Liver (tissue), 9 donors: ENCODE measurements around the gene DPP6. TPM values are rescaled to one million over a fixed set of nuclear protein-coding genes. Genes with fewer than 3 reads are reported as not detected.

ENCODE experiments used
- DNase-seq: peaks from one replicate; pipeline ENCODE4 v3.0.0-alpha.2; 2017; ENCODE audit warnings: low spot score
- H3K27ac ChIP-seq, 2 donors: one replicate each; pipeline ENCODE4 v1.7.0; 2013; ENCODE audit warnings: inconsistent platforms in 2 of 2, low read length in 2 of 2, control low read depth in 1 of 2, low read depth in 1 of 2, mild to moderate bottlenecking in 1 of 2
- H3K27me3 ChIP-seq, 4 donors: one replicate each; pipeline versions ENCODE4 v1.6.1 to v1.7.0; 2013; ENCODE audit warnings: low read length in 3 of 4, inconsistent platforms in 1 of 4, mild to moderate bottlenecking in 1 of 4, moderate library complexity in 1 of 4; ENCODE audit not compliant: control insufficient read depth in 4 of 4, insufficient read depth in 4 of 4
- H3K36me3 ChIP-seq, 4 donors: one replicate each; pipeline versions ENCODE4 v1.6.1 to v1.7.0; 2013; ENCODE audit warnings: low read length in 3 of 4, mild to moderate bottlenecking in 3 of 4, low read depth in 1 of 4, moderate library complexity in 1 of 4; ENCODE audit not compliant: control insufficient read depth in 4 of 4, insufficient read depth in 3 of 4
- H3K4me1 ChIP-seq, 4 donors: one replicate each; pipeline versions ENCODE4 v1.6.1 to v1.7.0; 2013; ENCODE audit warnings: low read length in 3 of 4, mild to moderate bottlenecking in 3 of 4, moderate library complexity in 1 of 4; ENCODE audit not compliant: control insufficient read depth in 4 of 4, insufficient read depth in 4 of 4
- H3K4me3 ChIP-seq, 3 donors: one replicate each; pipeline versions ENCODE4 v1.6.1 to v1.7.0; 2013; ENCODE audit warnings: low read length in 3 of 3, control low read depth in 1 of 3, low read depth in 1 of 3, mild to moderate bottlenecking in 1 of 3
- H3K9ac ChIP-seq, 2 donors: one replicate each; pipeline ENCODE4 v1.7.0; 2013; ENCODE audit warnings: low read length in 2 of 2, mild to moderate bottlenecking in 2 of 2, moderate library complexity in 2 of 2, control low read depth in 1 of 2, low read depth in 1 of 2
- H3K9me3 ChIP-seq, 4 donors: one replicate each; pipeline versions ENCODE4 v1.6.1 to v1.7.0; 2013; ENCODE audit warnings: low read length in 3 of 4; ENCODE audit not compliant: control insufficient read depth in 4 of 4
- EGR1 ChIP-seq, 2 donors: IDR thresholded peaks; 2 replicates each; pipeline ENCODE4 v1.6.1; 2016 to 2018; ENCODE audit warnings: antibody characterized with exemption in 2 of 2, low read depth in 2 of 2
- FOXA1 ChIP-seq: IDR thresholded peaks from 2 replicates; pipeline ENCODE4 v1.6.1; 2016; ENCODE audit warnings: antibody characterized with exemption
- FOXA2 ChIP-seq: IDR thresholded peaks from 2 replicates; pipeline ENCODE4 v1.6.1; 2016; ENCODE audit warnings: antibody characterized with exemption
- GABPA ChIP-seq, 2 donors: IDR thresholded peaks in 1 of 2; conservative IDR thresholded peaks in 1 of 2; 2 replicates each; pipeline ENCODE4 v1.6.1; 2016; ENCODE audit warnings: antibody characterized with exemption in 2 of 2, mild to moderate bottlenecking in 1 of 2, moderate library complexity in 1 of 2
- HNF4A ChIP-seq, 2 donors: conservative IDR thresholded peaks; 2 replicates each; pipeline ENCODE4 v1.6.1; 2016; ENCODE audit warnings: antibody characterized with exemption in 2 of 2, mild to moderate bottlenecking in 2 of 2
- HNF4G ChIP-seq: IDR thresholded peaks from 2 replicates; pipeline ENCODE4 v1.6.1; 2016; ENCODE audit warnings: antibody characterized with exemption
- JUND ChIP-seq, 2 donors: IDR thresholded peaks; 2 replicates each; pipeline ENCODE4 v1.6.1; 2016; ENCODE audit warnings: antibody characterized with exemption in 2 of 2
- MAX ChIP-seq: IDR thresholded peaks from 2 replicates; pipeline ENCODE4 v1.6.1; 2016; ENCODE audit warnings: antibody characterized with exemption
- NR2F2 ChIP-seq: IDR thresholded peaks from 2 replicates; pipeline ENCODE4 v1.6.1; 2016; ENCODE audit warnings: antibody characterized with exemption
- RAD21 ChIP-seq, 2 donors: IDR thresholded peaks; 2 replicates each; pipeline ENCODE4 v1.6.1; 2016; ENCODE audit warnings: antibody characterized with exemption in 2 of 2, mild to moderate bottlenecking in 2 of 2
- RXRA ChIP-seq, 2 donors: IDR thresholded peaks; 2 replicates each; pipeline ENCODE4 v1.6.1; 2017 to 2018; ENCODE audit warnings: antibody characterized with exemption in 2 of 2, mild to moderate bottlenecking in 1 of 2
- SP1 ChIP-seq: IDR thresholded peaks from 2 replicates; pipeline ENCODE4 v1.6.1; 2018; ENCODE audit warnings: antibody characterized with exemption, mild to moderate bottlenecking
- TAF1 ChIP-seq: conservative IDR thresholded peaks from 2 replicates; pipeline ENCODE4 v1.6.1; 2016; ENCODE audit warnings: antibody characterized with exemption, mild to moderate bottlenecking
- YY1 ChIP-seq: IDR thresholded peaks from 2 replicates; pipeline ENCODE4 v1.6.1; 2016; ENCODE audit warnings: antibody characterized with exemption, mild to moderate bottlenecking
- WGBS: extraction: QIAGEN DNeasy Blood & Tissue Kit; methylation state at CpG from one replicate; pipeline ENCODE4 v1.1.7; 2013; 5-methylcytosine and 5-hydroxymethylcytosine counted together
- polyA plus RNA-seq, 2 donors: library from polyadenylated mRNA; stranded (reverse) in 1 of 2; unstranded in 1 of 2; fragments of 200-250 nt in 1 of 2; fragments of >200 nt in 1 of 2; fragmentation: Nextera tagmentation in 1 of 2; extraction: Ambion mirVana in 1 of 2; gene quantifications; one replicate each; pipeline versions ENCODE4 v1.2.1 to v1.2.3, GENCODE V29; 2013 to 2015
- total RNA-seq, 2 donors: library from RNA; depleted of rRNA; stranded (reverse); fragments of >200 nt; gene quantifications; one replicate each; pipeline ENCODE4 v1.2.3, GENCODE V29; 2014
- TF ChIP-seq, protein P1 (sequence below): IDR thresholded peaks from 2 replicates; pipeline ENCODE4 v1.6.1; 2016; ENCODE audit warnings: antibody characterized with exemption
- TF ChIP-seq, protein P2 (sequence below): IDR thresholded peaks from 2 replicates; pipeline ENCODE4 v1.6.1; 2016; ENCODE audit warnings: antibody characterized with exemption
- TF ChIP-seq, protein P3 (sequence below): fragments of 150-350 bp; IDR thresholded peaks from 2 replicates; pipeline ENCODE4 v1.5.1; 2017; ENCODE audit warnings: improper control_type of control experiment, low read depth, low read length; ENCODE audit not compliant: missing input control
- TF ChIP-seq, protein P4 (sequence below): IDR thresholded peaks from 2 replicates; pipeline ENCODE4 v1.6.1; 2016; ENCODE audit warnings: antibody characterized with exemption, mild to moderate bottlenecking
- donor health status: healthy.
- donor health status: healthy.
- donor health status: healthy.
- donor health status: healthy.
- donor health status: healthy.

The DPP6 gene
- total and polyA plus RNA-seq, 4 donors, result 0.01 TPM; not detected in 3

DNA sequence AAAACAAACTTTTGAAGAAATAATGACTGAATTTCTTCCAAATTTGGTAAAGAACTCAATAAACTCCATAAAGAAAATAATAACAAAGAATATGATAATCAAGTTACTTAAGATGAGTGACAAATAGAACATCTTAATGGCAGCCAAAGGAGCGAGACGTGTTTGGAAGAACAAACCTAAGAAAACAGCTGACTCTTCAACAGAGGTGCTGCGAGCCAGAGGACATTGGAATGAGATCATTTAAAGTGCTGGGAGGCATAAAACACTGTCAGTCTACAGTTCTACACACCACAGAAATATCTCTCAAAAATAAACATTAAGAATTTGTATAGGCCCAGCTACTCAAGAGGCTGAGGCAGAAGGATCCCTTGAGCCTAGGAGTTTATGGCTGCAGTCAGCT is 507.3 kb downstream of the DPP6 start:
- Histone ChIP-seq H3K27ac (no peak overlapping the region), H3K27me3 (no peaks in the 10 kb centered on the region), H3K9ac (no peak overlapping the region), H3K9me3 (no peaks in the 10 kb centered on the region), H3K36me3 (no peaks in the 10 kb centered on the region), H3K4me3 (no peak overlapping the region), H3K4me1 (no peaks in the 10 kb centered on the region)
- no peak for TF ChIP-seq HNF4A (conservative IDR thresholded peaks at IDR 0.05)
- TF ChIP-seq GABPA (IDR thresholded peaks at IDR 0.05 in 1 of 2, conservative IDR thresholded peaks at IDR 0.05 in 1 of 2), result no peak
- no peak for TF ChIP-seq RAD21 (IDR thresholded peaks at IDR 0.05)
- TF ChIP-seq HNF4G, result no peak
- TF ChIP-seq, protein P1, sequence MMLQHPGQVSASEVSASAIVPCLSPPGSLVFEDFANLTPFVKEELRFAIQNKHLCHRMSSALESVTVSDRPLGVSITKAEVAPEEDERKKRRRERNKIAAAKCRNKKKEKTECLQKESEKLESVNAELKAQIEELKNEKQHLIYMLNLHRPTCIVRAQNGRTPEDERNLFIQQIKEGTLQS, result no peak
- TF ChIP-seq, protein P2, sequence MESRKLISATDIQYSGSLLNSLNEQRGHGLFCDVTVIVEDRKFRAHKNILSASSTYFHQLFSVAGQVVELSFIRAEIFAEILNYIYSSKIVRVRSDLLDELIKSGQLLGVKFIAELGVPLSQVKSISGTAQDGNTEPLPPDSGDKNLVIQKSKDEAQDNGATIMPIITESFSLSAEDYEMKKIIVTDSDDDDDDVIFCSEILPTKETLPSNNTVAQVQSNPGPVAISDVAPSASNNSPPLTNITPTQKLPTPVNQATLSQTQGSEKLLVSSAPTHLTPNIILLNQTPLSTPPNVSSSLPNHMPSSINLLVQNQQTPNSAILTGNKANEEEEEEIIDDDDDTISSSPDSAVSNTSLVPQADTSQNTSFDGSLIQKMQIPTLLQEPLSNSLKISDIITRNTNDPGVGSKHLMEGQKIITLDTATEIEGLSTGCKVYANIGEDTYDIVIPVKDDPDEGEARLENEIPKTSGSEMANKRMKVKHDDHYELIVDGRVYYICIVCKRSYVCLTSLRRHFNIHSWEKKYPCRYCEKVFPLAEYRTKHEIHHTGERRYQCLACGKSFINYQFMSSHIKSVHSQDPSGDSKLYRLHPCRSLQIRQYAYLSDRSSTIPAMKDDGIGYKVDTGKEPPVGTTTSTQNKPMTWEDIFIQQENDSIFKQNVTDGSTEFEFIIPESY, result no peak
- no peak for TF ChIP-seq FOXA2
- TF ChIP-seq EGR1 (IDR thresholded peaks at IDR 0.05; ENCODE audit: low read depth in 2 of 2), result no peak
- TF ChIP-seq YY1, result no peak
- TF ChIP-seq SP1, result no peak
- TF ChIP-seq TAF1, result no peak
- TF ChIP-seq MAX, result no peak
- no peak for TF ChIP-seq JUND (IDR thresholded peaks at IDR 0.05)
- no peak for TF ChIP-seq RXRA (IDR thresholded peaks at IDR 0.05)
- TF ChIP-seq NR2F2, result no peak
- no peak for TF ChIP-seq FOXA1
- TF ChIP-seq, protein P3, sequence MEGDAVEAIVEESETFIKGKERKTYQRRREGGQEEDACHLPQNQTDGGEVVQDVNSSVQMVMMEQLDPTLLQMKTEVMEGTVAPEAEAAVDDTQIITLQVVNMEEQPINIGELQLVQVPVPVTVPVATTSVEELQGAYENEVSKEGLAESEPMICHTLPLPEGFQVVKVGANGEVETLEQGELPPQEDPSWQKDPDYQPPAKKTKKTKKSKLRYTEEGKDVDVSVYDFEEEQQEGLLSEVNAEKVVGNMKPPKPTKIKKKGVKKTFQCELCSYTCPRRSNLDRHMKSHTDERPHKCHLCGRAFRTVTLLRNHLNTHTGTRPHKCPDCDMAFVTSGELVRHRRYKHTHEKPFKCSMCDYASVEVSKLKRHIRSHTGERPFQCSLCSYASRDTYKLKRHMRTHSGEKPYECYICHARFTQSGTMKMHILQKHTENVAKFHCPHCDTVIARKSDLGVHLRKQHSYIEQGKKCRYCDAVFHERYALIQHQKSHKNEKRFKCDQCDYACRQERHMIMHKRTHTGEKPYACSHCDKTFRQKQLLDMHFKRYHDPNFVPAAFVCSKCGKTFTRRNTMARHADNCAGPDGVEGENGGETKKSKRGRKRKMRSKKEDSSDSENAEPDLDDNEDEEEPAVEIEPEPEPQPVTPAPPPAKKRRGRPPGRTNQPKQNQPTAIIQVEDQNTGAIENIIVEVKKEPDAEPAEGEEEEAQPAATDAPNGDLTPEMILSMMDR, result no peak
- TF ChIP-seq, protein P4, sequence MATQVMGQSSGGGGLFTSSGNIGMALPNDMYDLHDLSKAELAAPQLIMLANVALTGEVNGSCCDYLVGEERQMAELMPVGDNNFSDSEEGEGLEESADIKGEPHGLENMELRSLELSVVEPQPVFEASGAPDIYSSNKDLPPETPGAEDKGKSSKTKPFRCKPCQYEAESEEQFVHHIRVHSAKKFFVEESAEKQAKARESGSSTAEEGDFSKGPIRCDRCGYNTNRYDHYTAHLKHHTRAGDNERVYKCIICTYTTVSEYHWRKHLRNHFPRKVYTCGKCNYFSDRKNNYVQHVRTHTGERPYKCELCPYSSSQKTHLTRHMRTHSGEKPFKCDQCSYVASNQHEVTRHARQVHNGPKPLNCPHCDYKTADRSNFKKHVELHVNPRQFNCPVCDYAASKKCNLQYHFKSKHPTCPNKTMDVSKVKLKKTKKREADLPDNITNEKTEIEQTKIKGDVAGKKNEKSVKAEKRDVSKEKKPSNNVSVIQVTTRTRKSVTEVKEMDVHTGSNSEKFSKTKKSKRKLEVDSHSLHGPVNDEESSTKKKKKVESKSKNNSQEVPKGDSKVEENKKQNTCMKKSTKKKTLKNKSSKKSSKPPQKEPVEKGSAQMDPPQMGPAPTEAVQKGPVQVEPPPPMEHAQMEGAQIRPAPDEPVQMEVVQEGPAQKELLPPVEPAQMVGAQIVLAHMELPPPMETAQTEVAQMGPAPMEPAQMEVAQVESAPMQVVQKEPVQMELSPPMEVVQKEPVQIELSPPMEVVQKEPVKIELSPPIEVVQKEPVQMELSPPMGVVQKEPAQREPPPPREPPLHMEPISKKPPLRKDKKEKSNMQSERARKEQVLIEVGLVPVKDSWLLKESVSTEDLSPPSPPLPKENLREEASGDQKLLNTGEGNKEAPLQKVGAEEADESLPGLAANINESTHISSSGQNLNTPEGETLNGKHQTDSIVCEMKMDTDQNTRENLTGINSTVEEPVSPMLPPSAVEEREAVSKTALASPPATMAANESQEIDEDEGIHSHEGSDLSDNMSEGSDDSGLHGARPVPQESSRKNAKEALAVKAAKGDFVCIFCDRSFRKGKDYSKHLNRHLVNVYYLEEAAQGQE, result no peak
- no peak for DNase-seq
- WGBS, result 86% methylated on average over 3 of the region's 3 CpGs
